ENCODE data around the gene ATRNL1.

ATRNL1 gene

GRCh38 chr10:115968236-115968635 is 875.1 kb downstream of the ATRNL1 start:
- Histone ChIP-seq H3K9ac (ENCODE audit: low read length) (no peak overlapping the region), H3K36me3 (replicated peaks; ENCODE audit: low read depth, low read length) (no peaks in the 10 kb centered on the region), H3K27me3 (ENCODE audit: low read depth, low read length) (no peaks in the 10 kb centered on the region), H3K4me3 (ENCODE audit: low read length) (no peak overlapping the region), H4K20me1 (ENCODE audit: insufficient read depth, low read length) (no peaks in the 10 kb centered on the region), H3K9me3 (ENCODE audit: insufficient read depth, low read length) (no peaks in the 10 kb centered on the region), H2AFZ (ENCODE audit: low read depth, low read length) (no peak overlapping the region), H3K4me2 (ENCODE audit: low read length) (no peak overlapping the region), H3K27ac (ENCODE audit: low read length) (no peak overlapping the region), H3K4me1 (ENCODE audit: low read length) (no peaks in the 10 kb centered on the region), H3K79me2 (ENCODE audit: low read length) (no peaks in the 10 kb centered on the region)
- TF ChIP-seq CTCF (IDR thresholded peaks at IDR 0.05; ENCODE audit: low read depth, low read length): no peak

DNA sequence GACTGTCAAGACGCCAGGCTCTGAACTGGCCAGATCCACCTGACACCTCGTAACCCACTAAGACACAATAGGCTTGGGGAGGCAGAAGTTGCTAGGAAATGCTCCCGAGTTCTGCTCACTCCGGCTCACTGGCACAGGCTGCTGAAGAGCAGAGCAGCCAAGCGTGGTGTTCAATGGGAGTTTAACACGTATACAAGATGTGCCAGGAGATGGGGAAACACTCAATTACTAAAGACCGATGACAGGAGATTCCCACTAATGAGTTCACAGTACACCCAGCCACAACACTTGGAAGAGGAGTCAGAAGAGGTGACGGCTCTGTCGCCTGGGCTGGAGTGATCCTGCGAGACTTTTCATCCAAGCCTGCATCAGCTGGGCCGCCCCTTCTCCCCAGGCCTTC is 876.4 kb downstream of the ATRNL1 start:
- TF ChIP-seq CTCF (IDR thresholded peaks at IDR 0.05; ENCODE audit: low read depth, low read length): no peak
- TF ChIP-seq EZH2phosphoT487 (IDR thresholded peaks at IDR 0.05; ENCODE audit: low read depth): no peak
- Histone ChIP-seq H3K4me3 (ENCODE audit: low read length) (no peak overlapping the region), H3K36me3 (replicated peaks; ENCODE audit: low read depth, low read length) (no peaks in the 10 kb centered on the region), H3K9ac (ENCODE audit: low read length) (no peak overlapping the region), H3K9me3 (ENCODE audit: insufficient read depth, low read length) (no peaks in the 10 kb centered on the region), H3K27me3 (ENCODE audit: low read depth, low read length) (no peaks in the 10 kb centered on the region), H3K79me2 (ENCODE audit: low read length) (no peaks in the 10 kb centered on the region), H3K27ac (ENCODE audit: low read length) (no peak overlapping the region), H3K4me2 (ENCODE audit: low read length) (no peak overlapping the region), H3K4me1 (ENCODE audit: low read length) (no peaks in the 10 kb centered on the region), H2AFZ (ENCODE audit: low read depth, low read length) (no peak overlapping the region), H4K20me1 (ENCODE audit: insufficient read depth, low read length) (no peaks in the 10 kb centered on the region)

- Histone ChIP-seq H3K9ac (ENCODE audit: low read length) (no peak overlapping the region), H3K36me3 (replicated peaks; ENCODE audit: low read depth, low read length) (no peaks in the 10 kb centered on the region), H4K20me1 (ENCODE audit: insufficient read depth, low read length) (no peaks in the 10 kb centered on the region), H3K4me3 (ENCODE audit: low read length) (no peak overlapping the region), H2AFZ (ENCODE audit: low read depth, low read length) (no peak overlapping the region), H3K27me3 (ENCODE audit: low read depth, low read length) (no peaks in the 10 kb centered on the region), H3K27ac (ENCODE audit: low read length) (no peak overlapping the region), H3K9me3 (ENCODE audit: insufficient read depth, low read length) (no peaks in the 10 kb centered on the region), H3K79me2 (ENCODE audit: low read length) (no peaks in the 10 kb centered on the region), H3K4me1 (ENCODE audit: low read length) (no peaks in the 10 kb centered on the region), H3K4me2 (ENCODE audit: low read length) (no peak overlapping the region)
- no peak for TF ChIP-seq EZH2phosphoT487 (IDR thresholded peaks at IDR 0.05; ENCODE audit: low read depth)
- no peak for TF ChIP-seq CTCF (IDR thresholded peaks at IDR 0.05; ENCODE audit: low read depth, low read length)
These were observed 878.8 kb downstream of the ATRNL1 start for GRCh38 chr10:115971921-115972320.

GRCh38 chr10:115972426-115972825 is 879.3 kb downstream of the ATRNL1 start:
- no peaks in the 10 kb centered on the region for H3K9me3 ChIP-seq (ENCODE audit: insufficient read depth, low read length)

More at GRCh38 chr10:115972426-115972825, 879.3 kb downstream of the ATRNL1 start:
- Histone ChIP-seq H4K20me1 (ENCODE audit: insufficient read depth, low read length) (no peaks in the 10 kb centered on the region), H3K9ac (ENCODE audit: low read length) (no peak overlapping the region), H3K79me2 (ENCODE audit: low read length) (no peaks in the 10 kb centered on the region), H3K4me2 (ENCODE audit: low read length) (no peak overlapping the region), H3K36me3 (replicated peaks; ENCODE audit: low read depth, low read length) (no peaks in the 10 kb centered on the region), H3K27ac (ENCODE audit: low read length) (no peak overlapping the region), H3K4me3 (ENCODE audit: low read length) (no peak overlapping the region), H3K4me1 (ENCODE audit: low read length) (no peaks in the 10 kb centered on the region), H2AFZ (ENCODE audit: low read depth, low read length) (no peak overlapping the region), H3K27me3 (ENCODE audit: low read depth, low read length) (no peaks in the 10 kb centered on the region)
- TF ChIP-seq CTCF (IDR thresholded peaks at IDR 0.05; ENCODE audit: low read depth, low read length) (no peak), EZH2phosphoT487 (IDR thresholded peaks at IDR 0.05; ENCODE audit: low read depth) (no peak)
